Activated CD8-positive, alpha-beta memory T cell treated with anti-CD3 and anti-CD28 coated beads, Interleukin-2, amount 50 U/mL, for 48 hours (primary cell): Measurements from ENCODE around the gene TMEM245.

ENCODE experiments used
- DNase-seq: peaks from one replicate; pipeline ENCODE4 v3.0.0-alpha.2; 2020

The TMEM245 gene

DNA sequence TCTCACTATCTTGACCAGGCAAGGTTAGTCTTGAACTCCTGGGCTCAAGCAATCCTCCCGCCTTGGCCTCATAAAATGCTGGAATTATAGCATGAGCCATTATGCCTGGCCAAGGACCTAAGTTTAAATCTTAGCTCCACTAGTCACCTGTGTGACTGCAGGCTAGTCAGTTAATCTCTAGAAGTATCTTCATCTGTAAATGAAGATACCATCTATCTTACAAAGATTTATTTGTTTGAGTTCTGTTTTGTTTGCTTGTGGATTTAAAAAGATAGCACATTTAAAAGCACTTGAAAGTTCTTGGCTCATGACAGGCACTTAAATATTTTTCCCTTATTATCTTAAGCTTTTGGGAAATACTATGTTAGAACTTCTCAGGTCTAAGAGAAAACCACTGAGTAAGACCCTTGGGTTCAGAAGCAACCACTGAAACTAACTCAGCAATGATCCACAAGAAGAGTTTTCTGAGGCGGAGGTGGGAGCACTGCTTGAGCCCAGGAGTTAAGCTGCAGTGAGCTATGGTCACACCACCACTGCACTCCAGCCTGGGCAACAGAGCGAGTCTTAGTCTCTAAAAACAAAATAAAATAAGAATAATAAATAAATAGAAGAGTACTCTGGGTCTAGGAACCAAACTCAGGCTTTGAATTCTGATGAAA is 19.1 kb downstream of the TMEM245 start:
- DNase-seq: no peak

DNA sequence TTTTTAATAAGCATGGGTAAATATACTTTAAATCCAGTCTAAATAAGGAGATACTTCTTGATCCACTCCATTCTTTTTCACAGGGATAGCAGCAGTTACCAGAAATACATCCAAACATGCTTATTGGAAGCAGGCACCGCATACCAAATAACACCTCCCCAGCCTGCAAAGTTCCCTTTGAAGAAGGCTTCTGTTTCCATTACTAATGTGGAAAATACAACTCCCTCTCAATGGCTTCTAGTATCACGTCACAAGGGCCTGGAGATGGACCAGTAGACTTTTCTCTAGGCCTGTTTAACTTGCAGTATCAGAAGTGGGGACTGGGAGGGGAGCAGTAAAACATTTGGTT is 20.8 kb downstream of the TMEM245 start:
- no peak for DNase-seq

- DNase-seq: no peak
Measured at GRCh38 chr9:109098171-109098959, 21.4 kb downstream of the TMEM245 start.

- DNase-seq: no peak
Measured at GRCh38 chr9:109097146-109097545, 22.6 kb downstream of the TMEM245 start.

DNA sequence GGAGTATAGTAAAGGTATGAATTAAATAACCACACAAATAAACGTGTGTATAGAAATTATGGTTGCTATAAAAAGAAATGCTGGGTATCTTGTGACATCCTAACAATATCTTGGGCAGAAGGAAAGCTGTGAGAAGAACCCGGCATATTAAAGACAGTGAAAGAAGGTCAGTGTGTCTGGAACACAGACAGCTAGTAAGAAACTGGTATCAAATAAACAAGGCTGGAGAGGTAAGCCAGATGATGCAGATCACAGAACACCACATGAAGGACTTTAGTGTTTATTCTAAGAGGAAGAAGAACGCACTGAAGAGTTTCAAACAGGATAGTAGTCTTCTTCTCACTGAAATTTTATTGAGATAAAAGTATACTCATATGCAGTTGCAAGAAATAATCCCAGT is 24.4 kb downstream of the TMEM245 start:
- DNase-seq: no peak

DNA sequence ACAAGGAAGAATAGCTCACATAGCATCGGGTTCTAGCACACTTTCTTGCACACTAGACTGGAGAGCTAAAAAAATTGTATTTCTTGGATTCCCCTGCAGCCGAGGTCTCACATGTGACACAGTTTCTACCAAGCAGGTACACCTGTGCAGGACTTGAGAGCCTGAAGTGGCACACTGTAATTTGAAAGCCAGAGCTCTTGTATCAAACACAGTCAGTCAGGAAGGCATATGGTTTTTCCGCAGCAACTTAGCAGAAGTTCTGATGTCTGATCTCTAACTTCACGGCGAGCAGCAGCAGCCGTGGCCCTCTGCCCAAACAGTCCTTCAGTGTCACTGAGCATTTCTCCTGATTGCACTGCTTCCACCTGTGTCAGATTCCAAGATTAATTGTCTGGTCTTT is 25.5 kb downstream of the TMEM245 start:
- DNase-seq: no peak

DNA sequence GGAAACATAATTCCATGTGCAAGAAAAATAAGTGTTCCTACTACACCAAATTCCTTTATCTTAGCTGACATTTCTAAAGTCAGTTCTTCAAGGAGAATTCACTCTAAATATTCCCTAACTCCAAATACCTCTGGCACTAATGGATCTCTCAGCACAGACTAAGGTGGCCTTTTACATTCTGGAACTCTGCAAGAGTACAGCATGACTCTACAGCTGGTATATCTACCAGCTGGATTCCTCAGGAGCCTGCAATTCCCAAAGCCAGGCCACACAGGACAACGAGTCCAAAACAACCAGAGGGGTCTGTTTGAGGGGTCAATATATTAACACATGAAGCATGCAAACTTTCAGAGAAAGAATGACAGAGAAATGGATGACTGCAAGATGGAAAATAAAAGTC is 27.2 kb downstream of the TMEM245 start:
- no peak for DNase-seq

DNA sequence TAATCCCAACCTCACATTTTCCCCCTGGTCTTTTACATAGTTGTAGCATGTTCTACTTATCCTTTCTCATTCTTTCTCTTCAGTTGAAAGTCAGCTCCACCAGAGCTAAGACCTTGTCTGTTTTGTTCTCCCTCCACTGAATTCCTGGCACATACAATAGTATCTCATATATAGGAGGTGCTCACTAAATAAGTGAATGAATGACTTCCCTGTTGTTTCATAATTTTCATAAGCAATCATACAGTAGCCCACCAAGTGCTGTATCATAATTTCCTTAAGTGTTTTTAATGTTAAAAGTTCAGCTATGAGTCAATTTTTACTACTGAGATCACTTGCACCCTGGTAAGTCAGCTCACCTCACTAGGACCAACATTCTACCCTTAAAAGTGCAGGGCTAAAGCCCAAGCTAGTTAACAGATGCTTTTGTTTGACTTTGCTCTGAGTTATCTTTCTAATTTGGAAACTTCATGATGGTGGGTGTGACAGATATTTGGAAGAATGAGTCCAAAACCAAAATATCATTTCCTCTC is 27.6 kb downstream of the TMEM245 start:
- DNase-seq: no peak

- no peak for DNase-seq
Measured at GRCh38 chr9:109088221-109088620, 31.5 kb downstream of the TMEM245 start.

DNA sequence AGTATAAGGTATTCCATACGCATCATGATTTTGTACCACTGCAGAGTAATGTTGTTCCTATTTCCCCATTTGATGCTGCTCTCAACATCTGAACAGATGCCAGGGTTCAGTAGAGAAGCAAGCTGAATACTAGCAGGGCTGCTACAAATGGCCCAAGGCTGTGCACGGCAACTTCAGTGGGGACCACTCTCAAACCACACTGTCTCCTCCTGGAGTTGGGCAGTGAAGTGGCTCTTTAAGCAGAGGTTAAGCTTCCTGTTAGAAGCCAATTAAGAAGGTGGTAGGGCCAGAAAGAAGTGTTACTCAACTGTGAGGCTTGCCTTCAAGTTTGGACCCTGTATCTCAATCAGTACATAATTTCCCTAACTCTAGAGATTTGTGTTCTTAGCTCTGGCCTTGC is 32.0 kb downstream of the TMEM245 start:
- DNase-seq: no peak

DNA sequence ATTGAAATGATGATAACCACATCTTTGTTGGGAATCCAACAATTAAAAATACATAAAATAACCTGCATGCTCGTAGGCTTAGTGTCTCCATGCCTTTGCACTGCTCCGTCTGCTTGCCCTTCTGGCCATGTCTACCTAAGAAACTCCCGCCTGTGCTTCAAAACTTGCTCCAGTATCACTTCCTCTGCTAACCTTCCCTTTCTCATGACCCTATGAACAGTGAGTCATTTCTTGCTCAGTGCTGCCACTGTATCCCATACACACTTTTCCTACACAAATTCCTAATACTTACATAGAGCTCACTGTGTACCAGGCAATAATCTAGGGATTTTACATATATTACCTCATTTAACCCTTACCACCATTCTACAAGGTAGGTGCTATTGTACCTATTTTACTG is 33.5 kb downstream of the TMEM245 start:
- no peak for DNase-seq

DNA sequence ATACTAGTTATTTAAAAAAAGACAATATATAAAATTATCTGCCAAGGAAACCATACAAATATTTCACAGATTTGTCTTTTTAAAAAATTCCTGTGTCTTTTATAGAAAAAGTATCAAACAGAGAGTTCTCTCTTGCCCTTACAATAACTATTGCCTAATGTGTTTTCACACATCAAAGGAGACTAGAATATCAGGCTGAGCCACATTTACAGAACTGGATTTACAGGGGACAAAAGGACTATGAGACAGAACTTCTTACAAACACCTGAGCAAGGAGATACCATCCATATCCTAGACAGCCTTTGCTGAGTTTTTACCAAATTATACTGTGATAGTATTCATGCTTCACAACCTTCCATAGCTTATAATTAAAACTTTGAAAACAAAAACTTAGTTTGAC is 34.2 kb downstream of the TMEM245 start:
- no peak for DNase-seq

DNA sequence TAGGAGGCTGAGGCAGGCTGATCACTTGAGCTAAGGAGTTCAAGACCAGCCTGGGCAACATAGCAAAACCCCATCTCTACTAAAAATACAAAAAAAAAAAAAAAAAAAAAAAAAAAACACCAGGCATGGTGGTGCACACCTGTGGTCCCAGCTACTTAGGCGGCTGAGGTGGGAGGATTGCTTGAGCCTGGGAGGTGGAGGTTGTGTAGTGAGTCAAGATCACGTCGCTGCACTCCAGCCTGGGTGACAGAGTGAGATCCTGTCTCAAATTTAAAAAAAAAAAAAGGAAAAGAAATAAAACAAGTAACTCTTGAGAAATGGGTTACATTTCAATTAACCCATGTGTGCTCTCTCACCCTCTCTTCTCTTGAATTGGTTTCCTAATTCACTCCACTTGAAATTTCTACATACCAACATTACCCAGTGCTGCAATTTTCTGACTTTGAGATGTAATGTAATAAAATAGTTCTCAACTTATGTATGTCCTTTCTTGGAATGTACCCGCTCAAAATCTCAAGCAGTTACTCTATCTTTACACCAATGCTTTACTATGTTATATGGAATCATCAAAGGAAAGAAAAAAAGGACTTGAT is 35.8 kb downstream of the TMEM245 start:
- no peak for DNase-seq

DNA sequence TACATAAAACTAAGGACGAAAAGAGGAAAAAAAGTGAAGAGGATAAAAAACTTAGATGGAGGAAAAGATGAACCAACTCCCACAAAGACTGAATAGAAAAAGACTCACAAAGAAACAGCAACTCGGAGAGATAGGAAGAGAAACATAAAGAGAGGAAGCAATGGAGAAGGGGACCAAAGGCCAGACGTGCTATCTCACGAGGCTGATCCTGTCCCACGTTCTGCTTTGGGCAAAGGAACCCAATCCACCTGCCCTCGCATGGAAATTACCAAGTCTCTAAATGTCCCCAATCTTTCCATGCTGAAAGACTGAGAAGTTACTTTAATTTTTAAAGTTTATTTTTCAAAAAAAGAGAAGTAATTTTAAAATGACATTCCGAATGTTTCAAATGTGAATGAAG is 36.6 kb downstream of the TMEM245 start:
- no peak for DNase-seq

DNA sequence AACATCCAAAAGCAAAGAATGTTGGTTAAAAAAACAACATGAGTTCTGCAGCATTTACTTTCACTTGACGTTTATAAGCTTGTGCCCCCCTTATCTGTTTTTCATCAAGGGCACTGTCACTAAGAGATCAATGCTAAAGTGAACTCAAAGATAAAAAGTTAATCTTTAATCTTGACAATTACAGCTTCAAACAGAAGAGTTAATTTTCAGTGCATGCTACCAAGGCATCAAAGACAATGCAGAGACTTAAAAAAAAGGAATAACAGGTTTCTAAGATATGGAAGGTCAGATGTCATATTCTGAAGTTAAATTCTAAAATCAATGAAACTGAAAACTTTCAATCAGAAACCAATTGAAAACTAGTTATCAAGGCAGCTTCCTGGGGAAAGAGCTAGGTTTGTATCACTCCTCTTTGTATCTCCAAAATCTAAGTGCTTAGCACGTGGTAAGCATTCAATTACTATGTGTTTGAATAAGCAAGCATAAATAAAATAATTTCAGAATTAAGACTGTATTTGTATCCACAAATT is 37.6 kb downstream of the TMEM245 start:
- DNase-seq: no peak

DNA sequence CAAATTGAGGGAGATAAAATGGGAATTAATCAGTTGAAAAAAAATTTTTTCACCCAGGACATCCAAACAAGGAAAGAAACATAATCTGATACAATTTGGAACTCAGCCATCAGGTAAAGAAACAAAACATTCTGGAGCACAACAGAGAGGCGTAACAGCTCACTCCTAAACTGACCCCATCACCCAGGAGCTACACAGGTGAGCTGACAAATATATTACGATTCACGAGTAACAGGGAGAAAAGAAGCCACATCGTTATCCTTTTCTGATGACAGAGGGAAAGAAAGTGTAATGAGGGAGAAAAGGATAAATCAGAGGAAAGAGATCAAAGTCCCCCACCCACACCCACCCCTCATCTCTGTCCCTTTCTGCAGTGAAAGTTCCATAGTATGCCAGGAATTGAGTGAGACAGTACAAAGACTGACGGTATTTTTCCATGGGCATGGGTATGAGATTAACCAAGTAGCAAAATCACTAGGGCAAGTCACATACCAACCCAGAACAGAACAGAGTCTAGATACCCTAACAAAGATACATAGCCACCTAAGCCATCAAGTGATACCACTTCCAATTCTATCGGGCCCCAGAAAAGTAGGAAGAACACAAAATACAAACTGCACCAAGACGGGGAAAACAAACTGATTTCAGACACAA is 45.4 kb downstream of the TMEM245 start:
- no peak for DNase-seq

- DNase-seq: no peak
Measured at GRCh38 chr9:109072821-109073435, 46.8 kb downstream of the TMEM245 start.

- no peak for DNase-seq
Measured at GRCh38 chr9:109072133-109072692, 47.5 kb downstream of the TMEM245 start.

DNA sequence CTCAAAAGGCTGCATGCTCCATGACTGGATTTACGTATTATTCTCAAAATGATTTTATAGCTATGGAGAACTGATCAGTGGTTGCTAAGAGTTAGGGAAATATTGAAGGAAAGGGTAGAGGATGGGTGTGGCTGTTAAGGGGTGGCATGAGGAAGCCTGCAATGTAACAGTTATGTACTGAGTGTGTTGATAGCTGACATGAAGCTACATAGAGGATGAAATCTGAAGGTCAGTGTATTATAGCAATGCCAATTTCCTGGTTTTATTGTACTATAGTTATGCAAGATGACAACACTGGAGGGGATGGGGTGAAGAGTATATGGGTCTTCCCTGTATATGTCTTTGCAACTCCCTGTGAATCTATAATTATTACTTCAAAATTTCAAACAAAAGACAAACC is 51.0 kb downstream of the TMEM245 start:
- no peak for DNase-seq

GRCh38 chr9:109064963-109065702 is 54.6 kb downstream of the TMEM245 start:
- DNase-seq: no peak

DNA sequence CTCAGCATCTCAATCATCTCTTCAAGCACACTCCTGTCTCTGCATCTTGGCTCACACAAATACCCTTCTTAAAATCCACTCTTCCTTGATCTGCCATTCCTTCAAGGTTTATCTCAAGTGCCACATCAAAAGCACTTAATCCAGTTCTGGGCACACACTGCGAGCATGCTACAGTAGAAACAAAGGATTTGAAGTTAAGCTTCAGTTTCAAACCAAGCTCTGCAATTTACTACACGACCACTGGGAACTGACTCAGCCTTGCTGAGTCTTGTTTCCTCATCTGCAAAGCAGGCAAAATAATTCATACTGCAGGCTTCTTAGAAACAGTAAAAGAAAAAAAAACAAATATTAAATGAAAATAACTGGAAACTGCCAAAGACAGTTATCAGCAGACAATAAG is 56.0 kb downstream of the TMEM245 start:
- DNase-seq: no peak

DNA sequence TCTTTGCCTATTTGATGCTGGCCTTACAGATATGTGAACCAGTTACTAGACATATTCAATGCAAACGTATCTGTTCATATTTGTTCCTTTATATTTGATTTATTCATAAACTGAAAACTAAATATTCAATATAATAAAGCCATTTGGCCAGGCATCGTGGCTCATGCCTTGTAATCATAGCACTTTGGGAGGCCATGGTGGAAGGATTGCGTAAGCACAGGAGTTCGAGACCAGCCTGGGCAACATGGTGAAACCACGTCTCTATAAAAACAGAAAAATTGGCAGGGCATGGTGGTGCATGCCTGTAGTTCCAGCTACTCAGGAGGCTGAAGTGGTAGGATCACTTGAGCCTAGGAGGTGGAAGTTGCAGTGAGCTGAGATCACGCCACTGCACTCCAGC is 57.2 kb downstream of the TMEM245 start:
- DNase-seq: no peak
